ENCODE results near the gene PLEKHA7.

GRCh38 chr11:16788141-16789062 lies 225.8 kb downstream of the PLEKHA7 start:
- TF ChIP-seq ZNF263 (CRISPR knock-in tag; IDR thresholded peaks at IDR 0.05) (no peak), NR2C2 (CRISPR knock-in tag; IDR thresholded peaks at IDR 0.05; ENCODE audit: borderline replicate concordance) (no peak), GABPB1 (CRISPR knock-in tag; IDR thresholded peaks at IDR 0.05) (no peak)
